ENCODE results near the gene GRHL1.

Gene GRHL1

DNA sequence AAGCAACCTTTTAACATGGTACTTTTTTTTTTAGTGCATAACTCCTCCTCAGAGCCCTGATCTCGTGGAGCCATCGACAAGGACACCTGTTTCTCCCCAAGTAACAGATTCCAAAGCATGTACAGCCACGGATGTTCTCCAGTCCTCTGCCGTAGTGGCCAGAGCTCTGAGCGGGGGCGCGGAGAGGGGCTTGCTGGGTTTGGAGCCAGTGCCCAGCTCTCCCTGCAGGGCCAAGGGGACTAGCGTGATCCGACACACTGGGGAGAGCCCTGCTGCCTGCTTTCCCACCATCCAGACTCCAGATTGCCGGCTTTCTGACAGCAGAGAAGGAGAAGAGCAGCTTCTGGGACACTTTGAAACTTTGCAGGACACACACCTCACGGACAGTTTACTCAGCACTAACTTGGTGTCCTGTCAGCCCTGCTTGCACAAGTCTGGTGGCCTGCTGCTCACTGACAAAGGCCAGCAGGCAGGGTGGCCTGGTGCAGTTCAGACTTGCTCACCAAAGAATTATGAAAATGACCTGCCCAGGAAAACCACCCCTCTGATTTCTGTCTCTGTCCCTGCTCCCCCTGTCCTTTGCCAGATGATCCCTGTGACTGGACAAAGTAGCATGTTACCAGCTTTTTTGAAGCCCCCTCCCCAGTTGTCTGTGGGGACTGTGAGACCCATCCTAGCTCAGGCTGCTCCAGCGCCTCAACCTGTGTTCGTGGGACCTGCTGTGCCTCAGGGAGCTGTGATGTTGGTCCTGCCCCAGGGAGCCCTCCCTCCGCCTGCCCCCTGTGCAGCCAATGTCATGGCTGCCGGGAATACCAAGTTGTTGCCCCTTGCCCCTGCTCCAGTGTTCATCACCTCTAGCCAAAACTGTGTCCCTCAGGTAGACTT, 96.4 kb downstream of the GRHL1 start:
- no peak for DNase-seq

DNA sequence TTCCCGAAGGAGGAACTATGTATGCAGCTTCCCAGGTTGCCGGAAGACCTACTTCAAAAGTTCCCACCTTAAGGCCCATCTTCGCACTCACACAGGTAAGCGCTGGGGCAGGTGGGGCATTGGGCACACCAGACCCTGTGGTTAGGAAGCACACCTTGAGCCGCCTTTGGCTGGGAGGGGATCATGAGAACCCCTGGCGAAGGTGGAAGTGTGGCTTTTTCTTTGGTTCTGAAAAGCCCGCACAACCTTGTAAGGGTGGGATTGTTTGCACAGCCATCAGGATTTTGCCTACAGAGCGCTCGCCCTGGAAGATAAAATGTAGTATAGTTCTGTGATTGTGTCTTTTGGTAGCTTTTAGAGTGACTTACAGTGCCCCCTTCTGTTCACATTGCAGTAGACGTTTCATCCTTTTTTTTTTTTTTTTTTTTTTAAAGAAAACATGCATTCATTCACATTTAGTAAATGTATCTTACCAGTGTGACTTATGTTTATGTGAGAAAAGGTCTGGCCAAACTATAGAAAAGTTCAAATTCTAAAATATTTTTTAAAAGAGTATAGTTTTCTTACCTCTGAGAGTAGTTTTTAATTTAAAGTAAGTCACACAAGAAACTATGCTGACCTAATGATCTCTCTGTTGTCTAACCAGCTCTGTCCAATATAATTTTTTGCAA, 97.1 kb downstream of the GRHL1 start:
- no peak for DNase-seq

Data from DMS153 (cell line).